ENCODE results near the gene PRAMEF2. TPM values are rescaled to one million over a fixed set of nuclear protein-coding genes. Genes with fewer than 3 reads are reported as not detected.
"Not testable (repeated sequence)": the region's sequence is repeated elsewhere in the genome, so short reads cannot be mapped to it uniquely, and the experiment has no call there.

The PRAMEF2 gene
- polyA plus RNA-seq: not detected
- long read RNA-seq, donor 1: 0 reads
- long read RNA-seq, donor 2: 0 reads
- long read RNA-seq, donor 3: 0 reads
- long read RNA-seq, donor 4: 0 reads
- long read RNA-seq, donor 5: 0 reads
- long read RNA-seq, donor 6: 0 reads
- long read RNA-seq, donor 7: 0 reads
- long read RNA-seq, donor 8: 0 reads
- long read RNA-seq, donor 9: 0 reads
- long read RNA-seq, donor 10: 0 reads

- not testable (repeated sequence) for H3K4me3 ChIP-seq (ENCODE audit: low read depth in 1 of 3, low read length in 3 of 3); FAIRE-seq; DNase-seq; H3K9me3 ChIP-seq (ENCODE audit: control insufficient read depth in 2 of 2, insufficient read depth in 1 of 2, low read depth in 1 of 2, low read length in 1 of 2); H3K27me3 ChIP-seq (ENCODE audit: control insufficient read depth in 3 of 3, insufficient read depth in 3 of 3, low read length in 3 of 3); H3K27ac ChIP-seq (ENCODE audit: low read depth in 1 of 3, low read length in 2 of 3); H3K4me1 ChIP-seq (ENCODE audit: control insufficient read depth in 3 of 3, insufficient read depth in 2 of 3, low read depth in 1 of 3, low read length in 2 of 3); H3K36me3 ChIP-seq (ENCODE audit: control insufficient read depth in 3 of 3, insufficient read depth in 2 of 3, low read depth in 1 of 3, low read length in 3 of 3)
- WGBS, 3 donors: 45 to 83% (median 64%) methylated on average over 1 to 2 of the region's 2 CpGs
Observed at GRCh38 chr1:12856786-12857185, at the start of gene PRAMEF2. TSS of gene PRAMEF2 (plus strand) at chr1:12857086. CDS start at chr1:12859010, 1,924 bp downstream.

- H3K36me3 ChIP-seq (ENCODE audit: control insufficient read depth in 3 of 3, insufficient read depth in 2 of 3, low read depth in 1 of 3, low read length in 3 of 3): no peaks in the 10 kb centered on the region
- FAIRE-seq (no peak), DNase-seq (no peak)
- no peaks in the 10 kb centered on the region for H3K4me1 ChIP-seq (ENCODE audit: control insufficient read depth in 3 of 3, insufficient read depth in 2 of 3, low read depth in 1 of 3, low read length in 2 of 3)
- H3K27ac ChIP-seq (ENCODE audit: low read depth in 1 of 3, low read length in 2 of 3): no peak overlapping the region
- H3K27me3 ChIP-seq (ENCODE audit: control insufficient read depth in 3 of 3, insufficient read depth in 3 of 3, low read length in 3 of 3): peaks cover 0 to 6% (median 0%) of the 10 kb centered on the region in 3 donors
- no peaks in the 10 kb centered on the region for H3K9me3 ChIP-seq (ENCODE audit: control insufficient read depth in 2 of 2, insufficient read depth in 1 of 2, low read depth in 1 of 2, low read length in 1 of 2)
- WGBS, 3 donors: 76 to 83% (median 76%) methylated on average over 1 of the region's 1 CpG
- no peak overlapping the region for H3K4me3 ChIP-seq (ENCODE audit: low read depth in 1 of 3, low read length in 3 of 3)
Observed at GRCh38 chr1:12809933-12810332, 47.0 kb upstream of the PRAMEF2 start.

- DNase-seq (no peak), FAIRE-seq (no peak)
- H3K4me1 ChIP-seq (ENCODE audit: control insufficient read depth in 3 of 3, insufficient read depth in 2 of 3, low read depth in 1 of 3, low read length in 2 of 3): no peaks in the 10 kb centered on the region
- peaks cover 0 to 6% (median 0%) of the 10 kb centered on the region in 3 donors for H3K27me3 ChIP-seq (ENCODE audit: control insufficient read depth in 3 of 3, insufficient read depth in 3 of 3, low read length in 3 of 3)
- 55 to 67% (median 64%) methylated on average over 5 of the region's 5 CpGs for WGBS, 3 donors
- no peaks in the 10 kb centered on the region for H3K9me3 ChIP-seq (ENCODE audit: control insufficient read depth in 2 of 2, insufficient read depth in 1 of 2, low read depth in 1 of 2, low read length in 1 of 2)
- H3K4me3 ChIP-seq (ENCODE audit: low read depth in 1 of 3, low read length in 3 of 3): no peak overlapping the region
- no peaks in the 10 kb centered on the region for H3K36me3 ChIP-seq (ENCODE audit: control insufficient read depth in 3 of 3, insufficient read depth in 2 of 3, low read depth in 1 of 3, low read length in 3 of 3)
- H3K27ac ChIP-seq (ENCODE audit: low read depth in 1 of 3, low read length in 2 of 3): no peak overlapping the region
Observed at GRCh38 chr1:12810691-12811408, 46.0 kb upstream of the PRAMEF2 start.

- Histone ChIP-seq H3K4me1 (ENCODE audit: control insufficient read depth in 3 of 3, insufficient read depth in 2 of 3, low read depth in 1 of 3, low read length in 2 of 3) (no peaks in the 10 kb centered on the region), H3K27me3 (ENCODE audit: control insufficient read depth in 3 of 3, insufficient read depth in 3 of 3, low read length in 3 of 3) (peaks cover 0 to 6% (median 0%) of the 10 kb centered on the region in 3 donors), H3K9me3 (ENCODE audit: control insufficient read depth in 2 of 2, insufficient read depth in 1 of 2, low read depth in 1 of 2, low read length in 1 of 2) (no peaks in the 10 kb centered on the region), H3K27ac (ENCODE audit: low read depth in 1 of 3, low read length in 2 of 3) (no peak overlapping the region), H3K4me3 (ENCODE audit: low read depth in 1 of 3, low read length in 3 of 3) (no peak overlapping the region), H3K36me3 (ENCODE audit: control insufficient read depth in 3 of 3, insufficient read depth in 2 of 3, low read depth in 1 of 3, low read length in 3 of 3) (no peaks in the 10 kb centered on the region)
- WGBS, 3 donors: 41 to 59% (median 45%) methylated on average over 2 of the region's 2 CpGs
- no peak for FAIRE-seq
- no peak for DNase-seq
Observed at GRCh38 chr1:12811409-12811784, 45.5 kb upstream of the PRAMEF2 start.

- not testable (repeated sequence) for H3K27ac ChIP-seq (ENCODE audit: low read depth in 1 of 3, low read length in 2 of 3); H3K4me1 ChIP-seq (ENCODE audit: control insufficient read depth in 3 of 3, insufficient read depth in 2 of 3, low read depth in 1 of 3, low read length in 2 of 3); H3K27me3 ChIP-seq (ENCODE audit: control insufficient read depth in 3 of 3, insufficient read depth in 3 of 3, low read length in 3 of 3); H3K36me3 ChIP-seq (ENCODE audit: control insufficient read depth in 3 of 3, insufficient read depth in 2 of 3, low read depth in 1 of 3, low read length in 3 of 3); DNase-seq; H3K9me3 ChIP-seq (ENCODE audit: control insufficient read depth in 2 of 2, insufficient read depth in 1 of 2, low read depth in 1 of 2, low read length in 1 of 2); FAIRE-seq; H3K4me3 ChIP-seq (ENCODE audit: low read depth in 1 of 3, low read length in 3 of 3)
- 65 to 75% (median 74%) methylated on average over 6 of the region's 6 CpGs for WGBS, 3 donors
Observed at GRCh38 chr1:12819061-12819460, 37.8 kb upstream of the PRAMEF2 start.

- 52 to 57% (median 52%) methylated on average over 3 of the region's 3 CpGs for WGBS, 3 donors
- H3K4me3 ChIP-seq (ENCODE audit: low read depth in 1 of 3, low read length in 3 of 3); H3K9me3 ChIP-seq (ENCODE audit: control insufficient read depth in 2 of 2, insufficient read depth in 1 of 2, low read depth in 1 of 2, low read length in 1 of 2); DNase-seq; H3K27ac ChIP-seq (ENCODE audit: low read depth in 1 of 3, low read length in 2 of 3); H3K4me1 ChIP-seq (ENCODE audit: control insufficient read depth in 3 of 3, insufficient read depth in 2 of 3, low read depth in 1 of 3, low read length in 2 of 3); H3K36me3 ChIP-seq (ENCODE audit: control insufficient read depth in 3 of 3, insufficient read depth in 2 of 3, low read depth in 1 of 3, low read length in 3 of 3); FAIRE-seq; H3K27me3 ChIP-seq (ENCODE audit: control insufficient read depth in 3 of 3, insufficient read depth in 3 of 3, low read length in 3 of 3): not testable (repeated sequence)
Observed at GRCh38 chr1:12831310-12831709, 25.6 kb upstream of the PRAMEF2 start, which contains the start of gene PRAMEF11. TSS of gene PRAMEF11 (minus strand) at chr1:12831410. CDS start at chr1:12828789, 2,621 bp downstream.

GRCh38 chr1:12833251-12833650 lies 23.6 kb upstream of the PRAMEF2 start:
- H3K36me3 ChIP-seq (ENCODE audit: control insufficient read depth in 3 of 3, insufficient read depth in 2 of 3, low read depth in 1 of 3, low read length in 3 of 3); FAIRE-seq; H3K9me3 ChIP-seq (ENCODE audit: control insufficient read depth in 2 of 2, insufficient read depth in 1 of 2, low read depth in 1 of 2, low read length in 1 of 2); DNase-seq; H3K27ac ChIP-seq (ENCODE audit: low read depth in 1 of 3, low read length in 2 of 3); H3K27me3 ChIP-seq (ENCODE audit: control insufficient read depth in 3 of 3, insufficient read depth in 3 of 3, low read length in 3 of 3); H3K4me3 ChIP-seq (ENCODE audit: low read depth in 1 of 3, low read length in 3 of 3); H3K4me1 ChIP-seq (ENCODE audit: control insufficient read depth in 3 of 3, insufficient read depth in 2 of 3, low read depth in 1 of 3, low read length in 2 of 3): not testable (repeated sequence)
- WGBS, 3 donors: 49 to 57% (median 51%) methylated on average over 2 of the region's 2 CpGs

- DNase-seq; H3K4me1 ChIP-seq (ENCODE audit: control insufficient read depth in 3 of 3, insufficient read depth in 2 of 3, low read depth in 1 of 3, low read length in 2 of 3); H3K36me3 ChIP-seq (ENCODE audit: control insufficient read depth in 3 of 3, insufficient read depth in 2 of 3, low read depth in 1 of 3, low read length in 3 of 3); H3K27me3 ChIP-seq (ENCODE audit: control insufficient read depth in 3 of 3, insufficient read depth in 3 of 3, low read length in 3 of 3); H3K27ac ChIP-seq (ENCODE audit: low read depth in 1 of 3, low read length in 2 of 3); H3K4me3 ChIP-seq (ENCODE audit: low read depth in 1 of 3, low read length in 3 of 3); H3K9me3 ChIP-seq (ENCODE audit: control insufficient read depth in 2 of 2, insufficient read depth in 1 of 2, low read depth in 1 of 2, low read length in 1 of 2); FAIRE-seq: not testable (repeated sequence)
- 81 to 90% (median 82%) methylated on average over 7 of the region's 7 CpGs for WGBS, 3 donors
Observed at GRCh38 chr1:12848620-12849019, 8.3 kb upstream of the PRAMEF2 start, which contains the start of gene HNRNPCL1. TSS of gene HNRNPCL1 (minus strand) at chr1:12848720. CDS start at chr1:12848289, 431 bp downstream.

Measured in small intestine (tissue), 16 donors.